Stimulated activated CD8-positive, alpha-beta memory T cell treated with anti-CD3 and anti-CD28 coated beads, Interleukin-12 subunit alpha, Interleukin-12 subunit beta, amount 100 ng/mL, for 24 hours (primary cell): ENCODE results near the gene JAG1.

ENCODE experiments used
- DNase-seq: peaks from one replicate; pipeline ENCODE4 v3.0.0-alpha.2; 2020; ENCODE audit errors: extremely low read depth

Gene JAG1

GRCh38 chr20:10699489-10699888, 25.7 kb upstream of the JAG1 start:
- DNase-seq, result no peak

- DNase-seq, result no peak
Observed at GRCh38 chr20:10696650-10697049, 22.9 kb upstream of the JAG1 start.

- no peak for DNase-seq
Observed at GRCh38 chr20:10689385-10689784, 15.6 kb upstream of the JAG1 start.

- DNase-seq, result no peak
Observed at GRCh38 chr20:10687895-10688294, 14.1 kb upstream of the JAG1 start.

- no peak for DNase-seq
Observed at GRCh38 chr20:10686356-10687133, 12.7 kb upstream of the JAG1 start.

- no peak for DNase-seq
Observed at GRCh38 chr20:10683537-10683936, 9.7 kb upstream of the JAG1 start.

- no peak for DNase-seq
Observed at GRCh38 chr20:10682939-10683338, 9.1 kb upstream of the JAG1 start.

- DNase-seq, result no peak
Observed at GRCh38 chr20:10681494-10681893, 7.7 kb upstream of the JAG1 start.

GRCh38 chr20:10680571-10680970, 6.8 kb upstream of the JAG1 start:
- no peak for DNase-seq

GRCh38 chr20:10679269-10679668, 5.5 kb upstream of the JAG1 start:
- DNase-seq, result no peak

- DNase-seq, result no peak
Observed at GRCh38 chr20:10676518-10676917, 2.7 kb upstream of the JAG1 start.

GRCh38 chr20:10675450-10675848, 1.6 kb upstream of the JAG1 start:
- DNase-seq, result no peak

GRCh38 chr20:10674684-10675449, 1.1 kb upstream of the JAG1 start:
- no peak for DNase-seq

- no peak for DNase-seq
Observed at GRCh38 chr20:10673176-10673841, 490 bp downstream of the JAG1 start.

GRCh38 chr20:10672624-10673127, 1.1 kb downstream of the JAG1 start:
- no peak for DNase-seq

GRCh38 chr20:10671919-10672623, 1.7 kb downstream of the JAG1 start:
- DNase-seq, result no peak

GRCh38 chr20:10671221-10671918, 2.4 kb downstream of the JAG1 start:
- no peak for DNase-seq

- DNase-seq, result no peak
Observed at GRCh38 chr20:10670501-10671220, 3.1 kb downstream of the JAG1 start.

- no peak for DNase-seq
Observed at GRCh38 chr20:10669843-10670446, 3.9 kb downstream of the JAG1 start.
